ENCODE data around the gene CFAP92.
"Not testable (repeated sequence)": the region's sequence is repeated elsewhere in the genome, so short reads cannot be mapped to it uniquely, and the experiment has no call there.

CFAP92 gene

DNA sequence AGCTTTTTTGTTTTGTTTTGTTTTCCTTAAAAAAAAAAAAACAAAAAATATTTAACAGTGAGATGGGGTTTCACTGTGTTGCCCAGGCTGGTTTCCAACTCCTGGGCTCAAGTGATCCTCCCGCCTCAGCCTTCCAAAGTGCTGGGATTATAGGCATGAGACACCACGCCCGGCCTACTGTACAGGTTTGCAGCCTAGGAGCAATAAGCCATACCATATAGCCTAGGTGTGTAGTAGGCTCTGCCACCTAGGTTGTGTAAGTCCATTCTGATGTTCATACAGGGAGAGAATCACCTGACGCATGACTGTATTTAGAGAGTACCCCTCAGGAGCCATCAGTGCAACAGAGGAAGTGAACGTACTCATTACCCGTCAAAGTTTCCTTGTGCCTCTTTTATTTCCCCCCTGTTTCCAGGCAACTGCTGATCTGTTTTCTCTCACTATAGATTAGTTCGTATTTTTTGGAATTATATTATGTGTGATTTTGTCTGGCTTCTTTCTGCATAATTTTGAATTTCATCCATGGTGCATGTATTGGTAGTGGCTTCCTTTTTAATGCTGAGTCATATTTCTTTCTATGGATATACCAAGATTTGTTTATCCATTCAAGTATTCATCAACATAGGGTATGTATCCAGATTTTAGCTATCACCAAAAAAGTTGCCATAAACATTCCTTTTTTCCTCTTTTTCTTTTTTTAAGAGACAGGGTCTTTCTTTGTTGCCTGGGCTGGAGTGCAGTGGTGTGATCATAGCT lies 104.6 kb downstream of the CFAP92 start:
- DNase-seq (ENCODE audit: low spot score): no peak

DNA sequence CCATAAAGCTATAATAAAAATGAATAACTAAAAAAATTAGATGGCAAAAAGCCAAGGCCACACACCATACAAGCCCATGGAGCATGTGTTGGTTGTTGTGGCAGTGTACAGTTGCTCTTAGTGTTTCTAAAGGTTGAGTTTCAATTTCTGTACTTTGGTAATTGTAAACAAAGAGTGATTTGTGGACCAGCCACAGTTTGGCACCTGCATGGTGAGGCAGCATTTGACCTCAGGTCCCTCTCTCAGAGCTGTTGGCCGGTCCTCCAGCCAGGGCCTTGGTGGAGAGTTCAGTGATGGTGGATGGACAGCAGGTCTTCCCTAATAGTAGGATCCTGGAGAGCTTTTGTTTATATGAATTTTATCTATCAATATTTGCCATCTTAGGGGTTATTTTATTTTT lies 108.9 kb downstream of the CFAP92 start:
- DNase-seq (ENCODE audit: low spot score): no peak

DNA sequence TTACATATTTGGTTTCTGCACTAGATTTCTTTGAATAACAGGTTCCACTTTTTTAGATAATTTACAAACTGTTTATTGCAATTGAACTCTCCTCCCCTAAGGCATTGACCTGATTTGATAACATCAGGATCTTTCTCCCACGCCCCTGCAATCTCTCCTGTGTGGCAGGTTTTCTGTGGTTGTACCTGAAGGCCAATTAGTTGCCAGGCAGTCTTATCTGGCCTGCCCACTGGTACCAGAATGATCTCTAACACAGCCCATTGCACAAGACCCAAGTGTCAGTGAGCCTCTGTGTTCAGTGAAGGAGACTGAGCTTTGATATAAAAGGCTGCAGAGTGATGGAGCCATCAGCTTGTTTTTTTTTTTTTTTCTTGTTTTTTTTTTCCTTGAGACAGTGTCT lies 111.2 kb downstream of the CFAP92 start:
- DNase-seq (ENCODE audit: low spot score): no peak

DNA sequence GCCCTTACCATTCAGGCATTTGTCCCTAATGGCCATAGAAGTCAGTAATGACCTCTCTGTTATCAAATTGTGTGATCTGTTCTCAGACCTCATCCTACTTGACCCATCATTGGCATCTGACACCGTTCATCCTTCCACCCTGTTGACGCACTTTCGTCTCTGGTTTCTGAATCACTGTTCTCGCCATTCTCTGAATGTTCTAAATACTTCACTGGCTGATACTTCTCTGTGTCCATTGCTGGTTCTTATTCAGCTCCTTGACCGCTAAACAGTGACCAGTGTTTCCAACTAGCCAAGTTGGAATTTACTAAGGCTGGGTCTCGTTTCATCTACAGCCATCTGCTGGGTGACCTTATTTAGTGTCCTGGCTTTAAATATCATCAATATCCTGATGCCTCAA lies 112.3 kb downstream of the CFAP92 start:
- no peak for DNase-seq (ENCODE audit: low spot score)

DNA sequence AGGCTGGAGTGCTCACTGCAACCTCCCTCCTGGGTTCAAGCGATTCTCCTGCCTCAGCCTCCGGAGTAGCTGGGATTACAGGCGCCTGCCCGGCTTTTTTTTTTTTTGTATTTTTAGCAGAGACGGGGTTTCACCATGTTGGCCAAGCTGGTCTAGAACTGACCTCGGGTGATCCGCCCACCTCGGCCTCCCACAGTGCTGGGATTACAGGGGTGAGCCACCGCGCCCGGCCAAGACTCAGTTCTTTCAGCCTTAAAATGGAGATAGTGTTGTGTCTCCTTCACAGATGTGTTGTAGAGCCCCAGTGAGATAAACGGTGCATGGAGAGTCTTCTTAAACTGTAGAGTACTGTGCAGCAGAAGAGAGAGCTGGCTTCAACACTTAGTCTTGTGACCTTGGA lies 113.4 kb downstream of the CFAP92 start:
- not testable (repeated sequence) for DNase-seq (ENCODE audit: low spot score)

DNA sequence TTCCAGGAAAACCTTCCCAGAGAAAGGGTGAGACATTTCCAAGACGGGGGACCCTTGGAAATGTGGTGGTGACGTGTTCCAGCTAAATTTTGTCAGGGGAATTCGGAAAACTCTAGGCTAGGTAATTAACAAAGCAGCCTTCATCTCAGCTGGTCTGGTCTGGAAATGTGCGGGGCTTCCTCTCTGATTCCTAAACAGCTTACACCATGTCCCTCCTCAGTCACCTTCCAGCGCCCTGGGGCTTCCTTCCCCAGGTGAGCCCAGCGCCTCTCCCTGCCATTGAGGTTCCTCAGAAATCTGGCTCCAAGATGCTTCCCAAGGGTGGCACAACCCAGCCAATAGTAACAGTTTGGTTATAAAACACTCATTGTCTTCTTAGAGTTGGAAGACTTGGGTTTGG lies 113.9 kb downstream of the CFAP92 start:
- no peak for DNase-seq (ENCODE audit: low spot score)

DNA sequence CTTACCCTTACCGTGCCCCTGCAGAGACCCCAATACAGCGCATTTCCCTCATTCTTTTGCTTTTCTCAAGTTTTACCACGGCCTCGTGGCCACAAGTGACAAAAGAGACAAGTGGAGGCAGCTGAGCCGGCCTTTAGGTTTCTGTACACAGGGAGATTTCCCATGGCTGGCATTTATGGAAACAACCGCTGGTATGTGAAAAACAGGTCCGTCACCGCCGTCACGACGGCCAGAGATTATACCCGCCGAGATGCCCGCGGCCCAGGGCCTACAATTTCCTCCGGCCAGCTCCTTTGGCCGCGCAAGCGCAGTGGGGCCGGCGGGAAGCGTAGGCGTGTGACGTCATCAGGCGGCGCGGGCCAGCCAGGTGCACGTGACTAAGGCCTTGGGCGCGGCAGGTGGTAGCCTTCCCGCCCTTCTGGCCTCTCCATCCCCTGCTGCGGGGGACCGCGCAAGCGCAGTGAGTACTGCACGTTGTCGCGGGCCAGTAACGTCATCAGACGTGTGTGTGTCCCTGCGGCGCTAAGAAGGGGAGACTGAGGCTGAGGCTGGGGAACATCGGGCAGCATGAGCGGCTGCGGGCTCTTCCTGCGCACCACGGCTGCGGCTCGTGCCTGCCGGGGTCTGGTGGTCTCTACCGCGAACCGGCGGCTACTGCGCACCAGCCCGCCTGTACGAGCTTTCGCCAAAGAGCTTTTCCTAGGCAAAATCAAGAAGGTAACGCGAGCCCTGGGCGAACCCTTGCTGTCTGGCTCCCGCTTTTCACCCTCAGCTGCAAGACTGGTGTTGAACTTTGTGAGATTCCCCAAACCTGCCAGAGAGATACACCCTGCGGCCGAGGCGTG lies 114.5 kb downstream of the CFAP92 start, which contains the start of gene ACAD9:
Gene ACAD9, plus strand, starts transcription at position 496 of the 845 bp plus-strand sequence. Its CDS starts 72 bp downstream, at position 568.
- peak; percentile 99 for DNase-seq (ENCODE audit: low spot score)

DNA sequence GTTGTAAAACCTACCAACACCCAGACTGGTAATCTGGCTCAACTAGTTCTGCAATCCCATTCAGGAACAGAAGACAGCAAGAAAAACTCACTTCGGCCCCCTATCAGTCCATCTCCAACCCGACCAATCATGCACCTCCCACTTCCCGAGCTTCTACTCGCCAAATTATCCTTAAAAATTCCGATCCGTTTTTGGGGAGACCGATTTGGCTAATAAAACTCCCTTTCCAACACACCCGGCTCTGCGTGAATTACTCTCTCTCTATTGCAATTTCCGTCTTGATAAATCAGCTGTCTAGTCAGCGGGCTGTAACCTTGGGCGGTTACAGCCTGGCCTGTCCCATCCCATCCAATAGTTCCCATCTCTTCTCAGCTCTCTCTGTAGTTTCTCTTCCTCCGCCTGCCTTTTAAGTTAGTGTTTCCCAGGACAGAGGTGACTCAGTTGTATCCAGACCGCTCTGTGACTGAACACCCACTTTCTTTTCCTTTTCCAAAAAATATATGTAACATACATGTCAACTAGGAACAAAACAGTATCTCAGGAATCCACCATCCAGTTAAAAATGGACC lies 115.2 kb downstream of the CFAP92 start:
- no peak for DNase-seq (ENCODE audit: low spot score)

DNA sequence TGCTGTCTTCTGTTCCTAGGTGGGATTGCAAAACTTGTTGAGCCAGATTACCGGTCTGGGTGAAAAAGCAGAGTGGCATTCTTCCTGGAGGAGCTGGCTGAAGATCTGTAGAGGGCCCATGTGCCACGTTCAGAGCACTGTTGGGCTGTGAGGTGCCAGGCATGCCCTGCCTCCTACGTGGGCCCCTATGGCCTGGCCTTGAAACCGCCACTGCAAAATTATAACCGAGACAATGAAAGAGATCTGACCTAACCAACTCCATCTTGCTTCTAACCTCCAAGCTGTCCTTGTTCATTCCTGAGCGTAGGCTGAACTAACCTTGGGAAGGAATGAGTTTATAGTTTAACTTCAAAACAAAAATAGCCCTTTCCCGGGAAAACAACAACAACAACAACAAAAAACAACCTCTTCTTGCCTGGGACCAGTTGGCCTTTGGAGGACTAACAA lies 115.8 kb downstream of the CFAP92 start:
- DNase-seq (ENCODE audit: low spot score): no peak

DNA sequence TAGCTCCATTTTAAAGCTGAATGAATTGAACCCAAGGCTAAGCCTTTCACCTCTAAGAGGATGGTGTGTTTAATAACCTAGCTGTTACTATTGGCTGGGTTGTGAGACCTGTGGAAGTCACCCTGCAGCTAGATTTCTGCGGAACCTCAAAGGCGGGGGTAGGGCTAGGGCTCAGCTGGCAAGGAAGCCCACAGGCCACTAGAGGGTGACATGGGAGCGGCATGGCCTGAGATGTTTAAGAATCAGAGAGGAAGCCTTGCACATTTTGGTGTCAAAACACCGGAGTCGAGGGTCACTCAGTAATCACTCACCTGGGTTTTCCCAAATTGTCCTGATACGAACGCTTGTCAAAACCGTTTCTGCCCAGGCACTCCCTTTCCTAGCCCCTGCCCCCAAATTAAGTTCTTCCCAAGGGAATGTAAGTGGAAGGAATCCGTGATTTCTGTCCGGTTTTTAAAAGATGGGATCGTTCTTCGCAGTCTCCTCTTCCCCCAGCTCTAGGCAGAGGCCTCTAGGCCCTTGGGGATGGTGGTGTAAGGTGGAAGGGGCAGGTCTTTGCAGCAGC lies 118.2 kb downstream of the CFAP92 start:
- DNase-seq (ENCODE audit: low spot score): peak; percentile 78

DNA sequence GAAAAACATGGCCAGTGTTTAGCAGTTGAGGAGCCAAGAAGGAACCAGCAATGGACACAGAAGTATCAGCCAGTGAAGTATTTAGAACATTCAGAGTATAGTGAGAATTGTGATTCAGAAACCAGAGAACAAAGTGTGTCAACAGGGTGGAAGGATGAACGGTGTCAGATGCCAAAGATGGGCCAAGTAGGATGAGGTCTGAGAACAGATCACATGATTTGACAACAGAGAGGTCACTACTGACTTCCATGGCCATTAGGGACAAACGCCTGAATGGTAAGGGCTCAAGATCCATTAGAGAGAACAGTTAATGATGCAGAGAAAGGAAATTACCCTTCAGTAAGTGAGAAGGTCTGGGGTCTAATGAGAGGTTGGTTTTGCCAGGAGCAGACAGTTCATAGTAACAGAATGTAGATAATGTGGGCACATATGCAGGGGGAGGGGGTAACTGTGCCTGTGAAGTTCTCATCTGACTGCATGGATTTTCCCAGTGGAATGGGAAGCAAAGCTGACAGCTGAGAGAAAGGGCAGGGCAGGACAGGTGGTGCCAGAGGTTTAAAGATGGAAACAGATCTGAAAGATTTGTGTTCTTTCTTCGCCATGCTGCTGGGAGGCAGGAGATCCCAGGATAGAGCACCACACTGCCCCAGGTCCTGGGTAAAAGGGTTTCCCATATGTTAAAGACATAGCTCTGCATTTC lies 119.2 kb downstream of the CFAP92 start:
- no peak for DNase-seq (ENCODE audit: low spot score)

DNA sequence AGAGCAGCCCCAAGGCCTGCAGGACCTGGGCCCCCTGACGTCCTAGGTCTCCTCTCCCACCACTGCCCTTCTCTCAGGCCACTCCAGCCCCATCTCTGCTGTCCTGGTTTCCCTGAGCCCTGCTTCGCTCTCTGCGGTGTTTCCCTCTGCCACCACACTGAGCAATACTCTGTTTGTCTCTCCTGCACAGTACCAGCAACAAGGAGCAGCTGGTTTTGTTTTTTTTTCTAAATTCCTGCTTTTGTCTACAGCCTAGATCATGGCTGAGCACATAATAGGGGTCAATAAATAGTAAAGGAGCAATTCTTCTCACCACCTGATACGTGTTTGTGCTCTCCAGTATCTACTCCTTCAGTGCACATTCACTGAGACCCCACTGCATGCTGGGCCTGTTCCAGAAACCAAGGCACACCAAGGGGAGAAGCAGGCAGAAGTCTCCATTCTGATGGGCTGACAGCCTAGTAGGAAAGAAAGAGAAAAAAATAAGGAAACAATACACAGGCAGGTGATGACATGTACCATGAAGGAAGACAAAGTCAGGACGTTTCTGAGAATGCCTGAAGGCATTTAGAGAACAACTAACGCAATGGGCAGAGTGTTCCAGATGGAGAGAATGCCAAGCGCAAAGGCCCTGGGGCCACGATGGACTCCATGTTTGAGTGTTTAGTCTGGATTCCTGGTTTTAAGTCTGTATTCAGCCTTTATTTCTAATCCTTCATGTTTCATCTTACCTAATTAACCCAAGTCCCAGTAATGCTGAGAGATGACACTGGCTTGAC lies 120.4 kb downstream of the CFAP92 start:
- DNase-seq (ENCODE audit: low spot score): no peak

DNA sequence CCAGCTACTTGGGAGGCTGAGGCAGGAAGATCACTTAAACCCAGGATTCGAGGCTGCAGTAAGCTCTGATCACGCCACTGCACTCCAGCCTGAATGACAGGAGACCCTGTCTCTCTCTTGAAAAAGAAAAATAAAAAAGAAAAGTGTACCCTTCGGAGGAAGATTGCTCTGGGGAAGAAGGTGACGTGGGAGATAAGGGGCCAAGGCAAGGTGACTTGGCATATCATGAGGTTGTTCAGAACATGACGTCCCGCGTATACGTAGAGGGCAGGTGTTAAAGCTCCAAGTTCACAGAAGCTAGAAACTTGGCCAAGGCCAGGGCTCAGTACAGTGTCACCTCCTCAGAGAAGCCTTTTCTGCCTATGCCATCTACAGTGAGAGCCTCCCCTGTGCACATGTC lies 121.1 kb downstream of the CFAP92 start:
- DNase-seq (ENCODE audit: low spot score): no peak

DNA sequence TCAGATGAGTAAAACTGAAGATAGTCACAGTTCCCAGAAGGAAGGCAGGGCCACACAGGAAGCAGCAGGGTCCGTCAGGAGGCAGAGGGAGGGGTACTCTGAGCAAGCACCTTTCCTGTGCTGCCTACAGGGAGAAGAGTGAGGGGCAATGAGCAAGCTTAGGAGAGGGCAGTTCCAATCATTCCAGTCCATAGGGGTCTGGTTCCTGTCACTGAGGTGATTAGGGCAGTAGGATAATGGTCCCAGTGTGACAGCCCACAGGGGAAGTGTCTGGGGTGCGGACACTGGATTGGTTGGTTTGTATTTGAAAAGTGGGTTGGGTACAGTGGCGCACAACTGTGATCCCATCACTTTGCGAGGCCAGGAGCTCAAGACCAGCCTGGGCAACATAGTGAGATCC lies 121.6 kb downstream of the CFAP92 start:
- DNase-seq (ENCODE audit: low spot score): no peak

DNA sequence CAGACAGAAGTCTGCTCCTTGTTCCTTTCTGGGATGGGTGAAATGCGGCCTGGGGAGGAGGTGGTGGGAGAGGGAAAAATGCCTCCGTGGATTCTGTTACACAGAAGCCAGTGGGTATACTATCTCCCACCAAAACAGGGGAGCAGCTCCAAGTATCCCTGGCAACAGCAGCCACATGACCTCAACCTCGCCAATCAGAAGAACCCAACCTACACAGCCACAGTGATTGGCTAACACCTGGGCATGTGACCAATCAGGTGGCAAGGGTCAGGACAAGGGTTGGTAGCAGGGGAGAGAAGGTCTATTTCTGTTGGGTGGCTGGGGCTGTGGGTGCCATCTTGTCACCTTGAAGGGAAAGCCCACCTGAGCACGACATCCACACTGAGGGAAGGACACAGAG lies 123.5 kb downstream of the CFAP92 start:
- no peak for DNase-seq (ENCODE audit: low spot score)

DNA sequence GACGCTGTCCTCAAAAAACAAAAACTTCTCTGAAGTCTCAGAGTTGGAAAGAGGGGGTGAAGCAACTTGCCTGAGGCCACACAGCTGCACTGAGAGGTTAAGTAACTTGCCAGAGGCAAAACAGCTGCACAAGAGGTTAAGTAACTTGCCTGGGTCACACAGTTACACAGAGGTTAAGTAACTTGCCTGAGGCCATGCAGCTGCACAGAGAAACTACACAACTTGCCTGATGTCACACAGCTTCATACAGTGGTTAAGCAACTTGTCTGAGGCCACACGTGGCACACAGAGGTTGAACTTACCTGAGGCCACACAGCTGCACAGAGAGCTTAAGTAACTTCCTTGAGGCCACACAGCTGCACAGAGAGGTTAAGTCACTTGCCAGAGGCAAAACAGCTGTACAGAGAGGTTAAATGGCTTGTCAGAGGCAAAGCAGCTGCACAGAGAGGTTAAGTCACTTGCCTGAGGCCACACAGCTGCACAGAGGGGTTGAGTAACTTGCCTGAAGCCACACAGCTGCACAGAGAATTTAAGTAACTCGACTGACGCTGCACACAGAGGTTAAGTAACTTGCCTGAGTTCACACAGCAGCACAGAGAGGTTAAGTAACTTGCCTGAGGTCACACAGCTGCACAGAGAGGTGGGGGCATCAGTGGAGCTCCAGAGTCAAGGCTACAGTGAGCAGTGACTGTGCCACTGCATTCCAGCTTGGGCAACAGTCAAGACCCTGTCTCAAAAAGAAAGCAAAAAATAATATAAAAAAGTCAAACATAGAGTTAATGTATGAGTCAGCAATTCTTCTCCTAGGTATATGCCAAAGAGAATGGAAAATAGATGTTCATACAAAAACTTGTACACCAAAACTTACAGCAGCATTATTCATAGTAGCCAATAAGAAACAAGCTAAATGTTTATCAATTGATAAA lies 126.4 kb downstream of the CFAP92 start:
- DNase-seq (ENCODE audit: low spot score): no peak

DNA sequence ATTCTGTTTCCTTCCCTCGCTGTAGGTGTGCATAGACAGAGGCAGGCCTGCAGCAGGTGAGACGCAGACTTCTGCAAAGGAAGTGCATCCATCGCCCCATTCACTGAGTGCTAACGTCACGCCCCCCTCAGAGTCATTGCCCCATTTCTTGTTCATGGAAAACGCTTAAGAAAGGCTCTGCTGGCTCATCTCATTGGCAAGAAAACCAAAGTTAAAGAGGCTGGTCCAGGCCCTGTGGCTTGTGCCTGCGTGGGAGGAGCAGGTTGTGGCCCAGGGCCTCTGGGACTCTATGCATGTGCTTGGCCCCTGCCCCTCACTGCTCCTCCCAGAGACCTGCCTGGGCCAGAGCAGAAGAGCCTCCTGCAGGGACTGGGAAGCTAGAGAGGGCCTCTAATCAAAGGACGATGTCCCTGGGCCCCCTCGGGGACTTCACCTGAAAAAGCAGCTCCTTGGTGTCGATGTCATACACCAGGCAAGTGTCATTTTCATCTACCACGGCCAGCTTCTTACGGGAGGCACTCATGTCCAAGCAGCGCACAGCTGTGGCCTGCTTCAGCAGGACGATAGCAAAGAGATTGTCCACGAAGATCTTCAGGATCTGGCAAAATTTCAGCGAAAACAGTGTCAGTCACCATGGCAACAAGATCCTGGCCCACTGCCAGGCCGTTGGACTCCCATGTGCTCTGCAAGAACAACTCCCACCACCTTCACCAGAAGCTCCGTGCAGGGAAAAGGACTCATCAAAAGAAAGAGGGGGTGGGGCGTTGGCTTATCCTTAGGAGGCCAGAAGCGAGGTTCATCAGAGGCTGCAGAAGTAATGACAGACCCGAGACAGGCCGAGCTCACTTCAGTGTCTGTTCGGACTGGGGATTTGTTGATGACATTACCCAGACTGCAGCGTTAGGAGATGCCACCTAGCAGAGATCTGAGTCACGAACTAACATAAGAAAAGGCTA lies 128.7 kb downstream of the CFAP92 start:
- DNase-seq (ENCODE audit: low spot score): not testable (repeated sequence)

DNA sequence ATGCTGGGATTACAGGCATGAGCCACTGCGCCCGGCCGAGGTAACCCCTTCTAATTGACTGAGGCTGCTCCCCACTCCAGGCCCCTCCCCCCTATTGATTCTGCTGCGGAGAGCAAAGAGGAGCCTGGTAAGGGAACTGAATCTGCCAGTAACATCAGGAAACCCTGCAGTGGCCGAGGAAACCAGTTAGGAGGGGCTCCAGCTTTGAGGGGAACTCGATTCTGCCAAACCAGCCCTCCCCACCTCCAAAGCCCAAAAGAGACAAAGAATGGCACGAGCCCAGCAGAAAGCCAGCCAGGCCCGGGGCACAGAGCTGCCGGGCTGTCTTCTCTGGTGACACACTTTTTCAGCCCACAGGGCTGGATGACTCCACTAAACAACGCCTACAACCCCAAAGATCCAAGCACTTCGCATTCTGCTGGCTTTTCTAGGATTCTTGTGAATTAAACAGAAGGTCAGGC lies 129.5 kb downstream of the CFAP92 start:
- DNase-seq (ENCODE audit: low spot score): no peak

DNA sequence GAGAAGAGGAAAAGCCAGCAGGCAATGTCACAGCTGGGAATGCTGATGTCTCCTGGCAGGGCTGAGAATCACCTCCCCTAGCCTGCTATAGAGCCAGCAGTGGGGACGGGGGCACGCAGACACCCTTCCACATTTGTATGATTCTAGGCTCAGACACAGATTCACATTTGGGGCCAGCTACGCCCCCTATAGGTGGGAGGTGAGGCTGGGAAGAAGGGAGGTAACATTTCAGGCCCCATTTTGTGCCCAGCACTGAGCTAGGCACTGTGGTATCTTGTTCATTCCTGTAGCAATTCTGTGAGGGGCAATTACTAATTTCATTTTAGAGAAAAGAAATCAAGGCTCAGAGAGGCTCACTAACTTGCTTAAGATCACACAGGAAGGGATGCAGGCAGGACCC lies 130.3 kb downstream of the CFAP92 start:
- DNase-seq (ENCODE audit: low spot score): no peak
